Neuronal stem cell (in vitro differentiated cells): Measurements from ENCODE around the gene ZSWIM1.
A peak's percentile ranks its signal among the peaks of the same experiment; 100 is the strongest.

Source experiments
- DNase-seq: peaks from one replicate; pipeline ENCODE4 v3.0.0-alpha.2; 2013; ENCODE audit warnings: low spot score
- H2AFZ ChIP-seq: one replicate; pipeline ENCODE4 v1.6.1; 2013; ENCODE audit warnings: mild to moderate bottlenecking, low read length, inconsistent platforms
- H2AK5ac ChIP-seq: 2 replicates; pipeline ENCODE4 v1.6.1; 2013; ENCODE audit warnings: low read depth, mild to moderate bottlenecking, inconsistent platforms, low read length, moderate library complexity, mixed read lengths
- H2BK120ac ChIP-seq: 2 replicates; pipeline ENCODE4 v1.6.1; 2013; ENCODE audit warnings: low read depth, mild to moderate bottlenecking, inconsistent platforms, low read length, moderate library complexity, mixed read lengths
- H2BK12ac ChIP-seq: one replicate; pipeline ENCODE4 v1.6.1; 2013; ENCODE audit warnings: low read length, inconsistent platforms
- H2BK15ac ChIP-seq: 2 replicates; pipeline ENCODE4 v1.6.1; 2013; ENCODE audit warnings: mild to moderate bottlenecking, low read length, inconsistent platforms, mixed read lengths
- H2BK5ac ChIP-seq: one replicate; pipeline ENCODE4 v1.6.1; 2013; ENCODE audit warnings: inconsistent platforms, mild to moderate bottlenecking, low read length, moderate library complexity
- H3K14ac ChIP-seq: one replicate; pipeline ENCODE4 v1.6.1; 2013; ENCODE audit warnings: low read length, inconsistent platforms
- H3K18ac ChIP-seq: 2 replicates; pipeline ENCODE4 v1.6.1; 2013; ENCODE audit warnings: low read length, inconsistent platforms
- H3K23ac ChIP-seq: 2 replicates; pipeline ENCODE4 v1.6.1; 2013; ENCODE audit warnings: low read depth, mild to moderate bottlenecking, mixed read lengths, low read length, inconsistent platforms; ENCODE audit not compliant: poor library complexity
- H3K27ac ChIP-seq: replicated peaks from 3 replicates; pipeline ENCODE4 v1.5.1; 2013; ENCODE audit warnings: low read length, inconsistent platforms
- H3K27me3 ChIP-seq, 3 experiments: 2 replicates each; pipeline ENCODE4 v1.6.1; 2013; ENCODE audit warnings: low read length in 3 of 3, mild to moderate bottlenecking in 2 of 3, inconsistent platforms in 1 of 3, low read depth in 1 of 3, mixed read lengths in 1 of 3, moderate library complexity in 1 of 3; ENCODE audit not compliant: control insufficient read depth in 3 of 3, insufficient read depth in 3 of 3
- H3K36me3 ChIP-seq, 2 donors: replicated peaks in 1 of 2; 2 replicates each; pipeline ENCODE4 v1.6.1; 2013; ENCODE audit warnings: low read length in 2 of 2; ENCODE audit not compliant: control insufficient read depth in 2 of 2, insufficient read depth in 2 of 2
- H3K4ac ChIP-seq: 2 replicates; pipeline ENCODE4 v1.6.1; 2013; ENCODE audit warnings: inconsistent platforms, mild to moderate bottlenecking, low read length, moderate library complexity
- H3K4me1 ChIP-seq, 2 donors: 1 replicate in 1 of 2; 2 replicates in 1 of 2; pipeline ENCODE4 v1.6.1; 2013; ENCODE audit warnings: low read length in 2 of 2, low read depth in 1 of 2; ENCODE audit not compliant: control insufficient read depth in 2 of 2, insufficient read depth in 1 of 2
- H3K4me2 ChIP-seq: one replicate; pipeline ENCODE4 v1.6.1; 2013; ENCODE audit warnings: mild to moderate bottlenecking, low read length, inconsistent platforms; ENCODE audit not compliant: insufficient read depth, poor library complexity, severe bottlenecking
- H3K4me3 ChIP-seq, 2 donors: 2 replicates each; pipeline ENCODE4 v1.5.1; 2013; ENCODE audit warnings: low read length in 2 of 2, mild to moderate bottlenecking in 2 of 2, inconsistent platforms in 1 of 2, moderate library complexity in 1 of 2
- H3K79me1 ChIP-seq: one replicate; pipeline ENCODE4 v1.6.1; 2013; ENCODE audit warnings: low read depth, mild to moderate bottlenecking, inconsistent platforms, low read length, moderate library complexity
- H3K9ac ChIP-seq: one replicate; pipeline ENCODE4 v1.6.1; 2013; ENCODE audit warnings: mild to moderate bottlenecking, low read depth, low read length, inconsistent platforms; ENCODE audit not compliant: poor library complexity
- H3K9me3 ChIP-seq, 2 donors: replicated peaks in 1 of 2; 2 replicates each; pipeline versions ENCODE3 to v1.6.1; 2013; ENCODE audit warnings: low read length in 2 of 2, mild to moderate bottlenecking in 2 of 2, inconsistent platforms in 1 of 2, low read depth in 1 of 2, mixed read lengths in 1 of 2, moderate library complexity in 1 of 2; ENCODE audit not compliant: control insufficient read depth in 2 of 2, insufficient read depth in 1 of 2
- H4K8ac ChIP-seq: one replicate; pipeline ENCODE4 v1.6.1; 2013; ENCODE audit warnings: low read depth, mild to moderate bottlenecking, inconsistent platforms, low read length, moderate library complexity
- H4K91ac ChIP-seq: one replicate; pipeline ENCODE4 v1.6.1; 2013; ENCODE audit warnings: low read length, low read depth, mild to moderate bottlenecking, inconsistent platforms; ENCODE audit not compliant: poor library complexity
- WGBS, 2 donors: extraction: QIAGEN DNeasy Blood & Tissue Kit; methylation state at CpG; one replicate each; pipeline ENCODE4 v1.1.7; 2013; ENCODE audit warnings: missing lambda C conversion rate in 2 of 2, mixed read lengths in 1 of 2; ENCODE audit not compliant: insufficient read length in 2 of 2, insufficient replicate concordance in 1 of 2; ENCODE audit errors: extremely low coverage in 2 of 2; 5-methylcytosine and 5-hydroxymethylcytosine counted together

ZSWIM1 gene

GRCh38 chr20:45918779-45919537 is 37.9 kb downstream of the ZSWIM1 start:
- DNase-seq, result no peak
- Histone ChIP-seq H2BK15ac (no peak overlapping the region), H2AFZ (no peak overlapping the region), H2BK5ac (no peak overlapping the region), H3K79me1 (no peaks in the 10 kb centered on the region), H3K4me2 (no peak overlapping the region), H3K27ac (no peak overlapping the region), H3K18ac (no peak overlapping the region), H3K4ac (no peak overlapping the region), H3K4me1 (peaks cover 0 to 8% of the 10 kb centered on the region in 2 donors), H2BK120ac (no peak overlapping the region), H4K91ac (no peak overlapping the region), H3K14ac (no peak overlapping the region), H3K36me3 (no peaks in the 10 kb centered on the region), H2BK12ac (no peak overlapping the region), H3K23ac (no peak overlapping the region), H3K9me3 (no peaks in the 10 kb centered on the region), H3K4me3 (no peak overlapping the region), H3K9ac (no peak overlapping the region), H3K27me3 (peaks cover 0 to 3% (median 0%) of the 10 kb centered on the region in 3 experiments), H2AK5ac (no peak overlapping the region), H4K8ac (no peak overlapping the region)
- no CpG with 5 or more reads among the region's 12 CpGs for WGBS, 2 donors

GRCh38 chr20:45919542-45920399 is 38.7 kb downstream of the ZSWIM1 start:
- no peak overlapping the region for H3K4ac ChIP-seq
- H3K18ac ChIP-seq, result no peak overlapping the region
- no CpG with 5 or more reads among the region's 11 CpGs for WGBS, 2 donors
- H3K14ac ChIP-seq, result no peak overlapping the region
- no peak overlapping the region for H3K4me2 ChIP-seq
- H3K27ac ChIP-seq, result no peak overlapping the region
- H3K27me3 ChIP-seq, result peaks cover 0 to 3% (median 0%) of the 10 kb centered on the region in 3 experiments
- no peaks in the 10 kb centered on the region for H3K79me1 ChIP-seq
- no peak overlapping the region for H4K8ac ChIP-seq
- peak overlapping the region; percentile 36 for H2AFZ ChIP-seq
- no peak overlapping the region for H3K23ac ChIP-seq
- DNase-seq, result no peak
- H3K36me3 ChIP-seq, result no peaks in the 10 kb centered on the region
- no peak overlapping the region for H2BK5ac ChIP-seq
- H4K91ac ChIP-seq, result no peak overlapping the region
- H2BK120ac ChIP-seq, result no peak overlapping the region
- H3K9me3 ChIP-seq, result no peaks in the 10 kb centered on the region
- no peak overlapping the region for H3K4me3 ChIP-seq
- H3K9ac ChIP-seq, result no peak overlapping the region
- H2BK15ac ChIP-seq, result no peak overlapping the region
- peaks cover 0 to 8% of the 10 kb centered on the region in 2 donors for H3K4me1 ChIP-seq
- no peak overlapping the region for H2AK5ac ChIP-seq
- H2BK12ac ChIP-seq, result no peak overlapping the region

- Histone ChIP-seq H4K91ac (no peak overlapping the region), H4K8ac (no peak overlapping the region), H3K14ac (no peak overlapping the region), H3K4ac (no peak overlapping the region), H3K9me3 (no peaks in the 10 kb centered on the region), H2AK5ac (no peak overlapping the region), H3K27ac (no peak overlapping the region), H2BK15ac (no peak overlapping the region), H3K4me2 (no peak overlapping the region), H2AFZ (peak overlapping the region; percentile 36), H3K27me3 (peaks cover 0 to 3% (median 0%) of the 10 kb centered on the region in 3 experiments), H3K4me3 (no peak overlapping the region), H3K9ac (no peak overlapping the region), H3K79me1 (no peaks in the 10 kb centered on the region), H2BK120ac (no peak overlapping the region), H3K18ac (no peak overlapping the region), H3K4me1 (peaks cover 4 to 8% of the 10 kb centered on the region in 2 donors), H3K36me3 (no peaks in the 10 kb centered on the region), H3K23ac (no peak overlapping the region), H2BK12ac (no peak overlapping the region), H2BK5ac (no peak overlapping the region)
- no peak for DNase-seq
- no CpG with 5 or more reads among the region's 9 CpGs for WGBS, 2 donors
Measured at GRCh38 chr20:45920462-45921336, 39.7 kb downstream of the ZSWIM1 start.
